ENCODE results near the gene UCK1. TPM values are rescaled to one million over a fixed set of nuclear protein-coding genes. Genes with fewer than 3 reads are reported as not detected.

The UCK1 gene
- total and polyA plus RNA-seq, 10 of the 15 experiments (the other 5 are each of a cell fraction or from before 2014, with no cell fraction given) = 0.31 to 27.0 (median 18.7) TPM

GRCh38 chr9:131518553-131518952, 12.5 kb downstream of the UCK1 start:
- ATAC-seq (no peak), FAIRE-seq (no peak), DNase-seq (ENCODE audit: low read depth, low spot score) (no peak)
- ChIA-PET SMC1A (ENCODE audit: uncharacterized antibody, unreplicated experiment) (no interaction called here), POLR2A (no interaction called here), RAD21 (ENCODE audit: unreplicated experiment) (no interaction called here), CTCF (no interaction called here)
- Histone ChIP-seq H3K27ac (ENCODE audit: control insufficient read depth, insufficient read depth) (no peak overlapping the region), H3K9ac (ENCODE audit: control insufficient read depth, insufficient read depth, low read length) (no peak overlapping the region), H3K4me3 (no peak overlapping the region), H3K9me3 (replicated peaks; ENCODE audit: control insufficient read depth, insufficient read depth, low read length) (no peaks in the 10 kb centered on the region), H2AFZ (ENCODE audit: control insufficient read depth, low read depth, low read length) (no peak overlapping the region), H3K27me3 (replicated peaks in 1 of 2; ENCODE audit: control insufficient read depth in 2 of 2, insufficient read depth in 2 of 2, low read length in 1 of 2) (no peaks in the 10 kb centered on the region), H3K36me3 (ENCODE audit: control insufficient read depth in 2 of 2, insufficient read depth in 2 of 2, low read length in 1 of 2) (peaks cover 15 to 23% of the 10 kb centered on the region in 2 experiments), H4K20me1 (ENCODE audit: control insufficient read depth, insufficient read depth) (no peaks in the 10 kb centered on the region), H3K4me2 (ENCODE audit: control insufficient read depth, insufficient read depth) (no peak overlapping the region), H3K4me1 (ENCODE audit: control insufficient read depth, insufficient read depth, low read length) (no peaks in the 10 kb centered on the region), H3K79me2 (ENCODE audit: control insufficient read depth, insufficient read depth, low read length) (no peaks in the 10 kb centered on the region)
- TF ChIP-seq SPI1 (IDR thresholded peaks at IDR 0.05; ENCODE audit: borderline replicate concordance, insufficient read depth, low read depth, low read length) = no peak
- WGBS (ENCODE audit: insufficient coverage, insufficient replicate concordance, low lambda C conversion rate, missing lambda C conversion rate) = 94% methylated on average over 20 of the region's 20 CpGs
- no TSS peak for BruUV-seq (replicated peaks)
- intact Hi-C loops (cut with micrococcal nuclease; ENCODE audit: unreplicated experiment) = no loop called here
- in situ Hi-C loops (cut with MboI) = no loop called here

DNA sequence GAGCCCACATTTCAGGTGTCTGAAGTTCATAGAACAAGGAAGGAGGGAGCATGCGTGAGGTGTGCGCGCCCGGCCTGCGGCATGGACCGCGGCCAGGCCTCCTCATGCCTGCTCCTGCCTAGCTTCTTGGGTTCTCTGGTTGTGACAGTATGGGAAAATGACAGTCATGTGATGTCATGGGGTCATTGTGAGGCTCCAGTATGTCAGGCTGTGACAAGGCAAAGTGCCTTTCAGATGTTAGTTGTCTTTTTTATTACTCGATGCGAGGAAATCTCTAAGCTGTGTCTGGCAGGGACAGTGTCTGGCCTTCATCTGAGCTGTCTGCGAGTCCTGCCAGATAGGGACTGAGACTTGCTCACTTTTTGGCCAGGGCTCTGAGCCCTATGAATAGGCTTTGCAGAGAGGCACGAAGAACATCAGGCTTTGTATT, 13.3 kb downstream of the UCK1 start:
- H3K9ac ChIP-seq (ENCODE audit: control insufficient read depth, insufficient read depth, low read length) = no peak overlapping the region
- RAD21 ChIA-PET (ENCODE audit: unreplicated experiment) = no interaction called here
- no peaks in the 10 kb centered on the region for H4K20me1 ChIP-seq (ENCODE audit: control insufficient read depth, insufficient read depth)
- no peak for ATAC-seq
- no peaks in the 10 kb centered on the region for H3K27me3 ChIP-seq (replicated peaks in 1 of 2; ENCODE audit: control insufficient read depth in 2 of 2, insufficient read depth in 2 of 2, low read length in 1 of 2)
- DNase-seq (ENCODE audit: low read depth, low spot score) = no peak
- TF ChIP-seq TBL1XR1 (IDR thresholded peaks at IDR 0.05; ENCODE audit: low read depth, low read length) (no peak), RB1 (IDR thresholded peaks at IDR 0.05; ENCODE audit: borderline replicate concordance) (no peak), CEBPB (IDR thresholded peaks at IDR 0.05; ENCODE audit: borderline replicate concordance in 1 of 2, low read depth in 2 of 2, low read length in 2 of 2) (no peak), ZNF622 (IDR thresholded peaks at IDR 0.05) (no peak), JUNB (IDR thresholded peaks at IDR 0.05) (no peak), ZNF24 (IDR thresholded peaks at IDR 0.05) (no peak), SKIL (IDR thresholded peaks at IDR 0.05; ENCODE audit: low read depth, poor library complexity, severe bottlenecking) (no peak), ZBED1 (IDR thresholded peaks at IDR 0.05; ENCODE audit: borderline replicate concordance) (no peak), LARP7 (IDR thresholded peaks at IDR 0.05) (no peak), HDAC2 (IDR thresholded peaks at IDR 0.05) (no peak), PAX8 (IDR thresholded peaks at IDR 0.05) (no peak)
- TF ChIP-seq, protein P1, sequence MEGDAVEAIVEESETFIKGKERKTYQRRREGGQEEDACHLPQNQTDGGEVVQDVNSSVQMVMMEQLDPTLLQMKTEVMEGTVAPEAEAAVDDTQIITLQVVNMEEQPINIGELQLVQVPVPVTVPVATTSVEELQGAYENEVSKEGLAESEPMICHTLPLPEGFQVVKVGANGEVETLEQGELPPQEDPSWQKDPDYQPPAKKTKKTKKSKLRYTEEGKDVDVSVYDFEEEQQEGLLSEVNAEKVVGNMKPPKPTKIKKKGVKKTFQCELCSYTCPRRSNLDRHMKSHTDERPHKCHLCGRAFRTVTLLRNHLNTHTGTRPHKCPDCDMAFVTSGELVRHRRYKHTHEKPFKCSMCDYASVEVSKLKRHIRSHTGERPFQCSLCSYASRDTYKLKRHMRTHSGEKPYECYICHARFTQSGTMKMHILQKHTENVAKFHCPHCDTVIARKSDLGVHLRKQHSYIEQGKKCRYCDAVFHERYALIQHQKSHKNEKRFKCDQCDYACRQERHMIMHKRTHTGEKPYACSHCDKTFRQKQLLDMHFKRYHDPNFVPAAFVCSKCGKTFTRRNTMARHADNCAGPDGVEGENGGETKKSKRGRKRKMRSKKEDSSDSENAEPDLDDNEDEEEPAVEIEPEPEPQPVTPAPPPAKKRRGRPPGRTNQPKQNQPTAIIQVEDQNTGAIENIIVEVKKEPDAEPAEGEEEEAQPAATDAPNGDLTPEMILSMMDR (IDR thresholded peaks at IDR 0.05 in 2 of 3, conservative IDR thresholded peaks at IDR 0.05 in 1 of 3; ENCODE audit: control insufficient read depth in 2 of 3, extremely low read depth in 1 of 3, insufficient read depth in 1 of 3, low read depth in 3 of 3, low read length in 3 of 3) = no peak
- CTCF ChIA-PET = interaction anchor here (0.5 to 0.7 kb wide), 2 partner anchors 89 to 191 kb away, joined by 3 read pairs; no protein-coding TSS in a partner anchor
- WGBS (ENCODE audit: insufficient coverage, insufficient replicate concordance, low lambda C conversion rate, missing lambda C conversion rate) = over 99% methylated on average over 11 of the region's 11 CpGs
- no peaks in the 10 kb centered on the region for H3K9me3 ChIP-seq (replicated peaks; ENCODE audit: control insufficient read depth, insufficient read depth, low read length)
- no TSS peak for BruUV-seq (replicated peaks)
- no peak overlapping the region for H3K27ac ChIP-seq (ENCODE audit: control insufficient read depth, insufficient read depth)
- FAIRE-seq = no peak
- H3K79me2 ChIP-seq (ENCODE audit: control insufficient read depth, insufficient read depth, low read length) = no peaks in the 10 kb centered on the region
- H3K4me1 ChIP-seq (ENCODE audit: control insufficient read depth, insufficient read depth, low read length) = no peaks in the 10 kb centered on the region
- H3K4me3 ChIP-seq = no peak overlapping the region
- H2AFZ ChIP-seq (ENCODE audit: control insufficient read depth, low read depth, low read length) = no peak overlapping the region
- no peak overlapping the region for H3K4me2 ChIP-seq (ENCODE audit: control insufficient read depth, insufficient read depth)
- peaks cover 15 to 23% of the 10 kb centered on the region in 2 experiments for H3K36me3 ChIP-seq (ENCODE audit: control insufficient read depth in 2 of 2, insufficient read depth in 2 of 2, low read length in 1 of 2)
- intact Hi-C loops (cut with micrococcal nuclease; ENCODE audit: unreplicated experiment) (no loop called here), in situ Hi-C loops (cut with MboI) (no loop called here)
- POLR2A ChIA-PET = no interaction called here
- SMC1A ChIA-PET (ENCODE audit: uncharacterized antibody, unreplicated experiment) = no interaction called here
